ENCODE measurements around the gene GALNT2. TPM values are rescaled to one million over a fixed set of nuclear protein-coding genes. Genes with fewer than 3 reads are reported as not detected.

The GALNT2 gene
- total and polyA plus RNA-seq, 3 donors from 2014 or later: 63.0 to 135 (median 114) TPM

DNA sequence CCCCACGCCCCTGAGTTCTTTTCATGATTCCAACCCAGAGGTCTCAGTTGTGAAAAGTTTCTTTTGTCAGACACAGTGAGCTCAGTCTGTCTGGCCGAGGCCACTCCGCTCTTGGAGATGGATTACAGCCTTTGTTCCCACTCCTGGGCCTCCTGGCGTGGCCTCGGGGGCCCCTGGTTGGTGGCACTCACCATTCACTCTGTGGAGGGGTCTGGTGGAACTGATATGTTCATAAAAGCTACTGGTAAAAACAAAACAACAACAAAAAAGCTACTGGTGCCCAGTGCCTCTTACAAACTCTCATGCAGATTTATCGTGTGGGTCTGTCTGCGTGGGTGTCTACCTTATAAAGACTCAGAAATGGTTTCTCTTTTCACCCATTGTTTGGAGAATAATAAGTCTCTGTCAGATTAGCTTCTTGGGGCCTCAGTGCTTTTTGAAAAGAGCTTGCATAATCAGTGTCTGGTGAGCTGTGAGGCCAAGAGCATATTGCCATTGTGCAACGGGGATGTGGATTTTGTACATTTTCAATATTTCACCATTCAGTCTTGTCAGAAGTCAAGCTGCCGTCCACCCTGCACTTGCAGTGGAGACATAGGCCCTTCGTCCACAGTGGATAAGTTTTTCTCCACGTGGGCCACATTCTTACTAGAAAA, 86.7 kb downstream of the GALNT2 start:
- Histone ChIP-seq H3K4me1 (peaks cover 57% of the 10 kb centered on the region), H3K27ac (peak overlapping the region; percentile 46 to 56), H3K27me3 (no peaks in the 10 kb centered on the region), H3K9me3 (no peaks in the 10 kb centered on the region), H3K36me3 (ENCODE audit: low read depth, missing control alignments) (no peaks in the 10 kb centered on the region), H3K4me3 (no peak overlapping the region)
- WGBS, 2 donors: 71 to 74% methylated on average over 11 of the region's 11 CpGs
- intact Hi-C loops (cut with DNase I; ENCODE audit: low total_unique reads): no loop called here
- peak; percentile 55 for DNase-seq
- no peak for TF ChIP-seq POLR2A (IDR thresholded peaks at IDR 0.05)
- TF ChIP-seq, protein P1, sequence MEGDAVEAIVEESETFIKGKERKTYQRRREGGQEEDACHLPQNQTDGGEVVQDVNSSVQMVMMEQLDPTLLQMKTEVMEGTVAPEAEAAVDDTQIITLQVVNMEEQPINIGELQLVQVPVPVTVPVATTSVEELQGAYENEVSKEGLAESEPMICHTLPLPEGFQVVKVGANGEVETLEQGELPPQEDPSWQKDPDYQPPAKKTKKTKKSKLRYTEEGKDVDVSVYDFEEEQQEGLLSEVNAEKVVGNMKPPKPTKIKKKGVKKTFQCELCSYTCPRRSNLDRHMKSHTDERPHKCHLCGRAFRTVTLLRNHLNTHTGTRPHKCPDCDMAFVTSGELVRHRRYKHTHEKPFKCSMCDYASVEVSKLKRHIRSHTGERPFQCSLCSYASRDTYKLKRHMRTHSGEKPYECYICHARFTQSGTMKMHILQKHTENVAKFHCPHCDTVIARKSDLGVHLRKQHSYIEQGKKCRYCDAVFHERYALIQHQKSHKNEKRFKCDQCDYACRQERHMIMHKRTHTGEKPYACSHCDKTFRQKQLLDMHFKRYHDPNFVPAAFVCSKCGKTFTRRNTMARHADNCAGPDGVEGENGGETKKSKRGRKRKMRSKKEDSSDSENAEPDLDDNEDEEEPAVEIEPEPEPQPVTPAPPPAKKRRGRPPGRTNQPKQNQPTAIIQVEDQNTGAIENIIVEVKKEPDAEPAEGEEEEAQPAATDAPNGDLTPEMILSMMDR (IDR thresholded peaks at IDR 0.05): no peak

DNA sequence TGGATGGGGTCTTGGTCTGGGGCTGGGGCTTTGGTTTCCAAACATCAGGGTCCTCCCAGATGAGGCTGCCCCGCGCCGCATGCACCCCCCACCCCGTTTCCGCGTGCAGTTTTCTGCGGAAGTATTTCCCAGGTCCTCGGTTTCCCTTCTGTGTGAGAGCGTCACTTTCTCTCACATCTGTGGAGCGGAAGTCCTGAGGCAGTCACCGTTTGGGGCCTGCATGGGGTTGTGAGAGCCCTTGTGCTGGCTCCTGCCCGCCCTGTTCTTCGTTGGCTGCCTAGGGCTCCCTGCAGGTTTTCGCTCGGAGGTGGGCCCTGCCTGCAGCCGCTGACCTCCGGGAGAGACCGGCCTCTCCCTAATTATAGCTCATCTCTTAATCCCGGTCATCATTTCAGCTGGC, 88.0 kb downstream of the GALNT2 start:
- Histone ChIP-seq H3K36me3 (ENCODE audit: low read depth, missing control alignments) (no peaks in the 10 kb centered on the region), H3K4me1 (peaks cover 61% of the 10 kb centered on the region), H3K4me3 (no peak overlapping the region), H3K9me3 (no peaks in the 10 kb centered on the region), H3K27ac (peak overlapping the region; percentile 50 to 56), H3K27me3 (no peaks in the 10 kb centered on the region)
- no peak for DNase-seq
- WGBS, 2 donors: 72 to 78% methylated on average over 19 of the region's 19 CpGs
- TF ChIP-seq, protein P1 (IDR thresholded peaks at IDR 0.05): no peak
- no peak for TF ChIP-seq POLR2A (IDR thresholded peaks at IDR 0.05)
- intact Hi-C loops (cut with DNase I; ENCODE audit: low total_unique reads): no loop called here

DNA sequence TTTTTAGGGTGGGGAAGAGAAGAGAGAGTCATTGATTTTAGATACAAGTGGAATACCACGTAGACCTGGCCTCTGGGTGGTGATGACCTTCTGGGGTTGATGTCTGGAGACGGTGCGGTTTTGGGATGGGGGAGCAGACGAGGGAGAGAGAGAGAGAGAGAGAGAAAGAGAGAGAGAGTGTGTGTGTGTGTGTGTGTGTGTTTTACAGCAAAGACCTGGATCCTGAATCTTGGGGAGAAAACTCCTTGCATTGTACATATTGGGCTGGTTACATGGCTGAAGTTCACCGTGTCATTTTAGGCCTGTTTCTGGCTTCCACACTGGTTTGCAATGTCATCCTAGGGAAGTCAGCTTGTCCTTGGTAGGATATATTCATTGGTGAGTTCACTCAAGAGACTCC, 89.0 kb downstream of the GALNT2 start:
- intact Hi-C loops (cut with DNase I; ENCODE audit: low total_unique reads): no loop called here
- no peak for DNase-seq
- WGBS, 2 donors: 59 to 79% methylated on average over 4 of the region's 5 CpGs
- Histone ChIP-seq H3K9me3 (no peaks in the 10 kb centered on the region), H3K27ac (peak overlapping the region; percentile 50 to 56), H3K4me3 (no peak overlapping the region), H3K36me3 (ENCODE audit: low read depth, missing control alignments) (no peaks in the 10 kb centered on the region), H3K27me3 (no peaks in the 10 kb centered on the region), H3K4me1 (peaks cover 53% of the 10 kb centered on the region)
- TF ChIP-seq POLR2A (IDR thresholded peaks at IDR 0.05): no peak
- TF ChIP-seq, protein P1 (IDR thresholded peaks at IDR 0.05): no peak

DNA sequence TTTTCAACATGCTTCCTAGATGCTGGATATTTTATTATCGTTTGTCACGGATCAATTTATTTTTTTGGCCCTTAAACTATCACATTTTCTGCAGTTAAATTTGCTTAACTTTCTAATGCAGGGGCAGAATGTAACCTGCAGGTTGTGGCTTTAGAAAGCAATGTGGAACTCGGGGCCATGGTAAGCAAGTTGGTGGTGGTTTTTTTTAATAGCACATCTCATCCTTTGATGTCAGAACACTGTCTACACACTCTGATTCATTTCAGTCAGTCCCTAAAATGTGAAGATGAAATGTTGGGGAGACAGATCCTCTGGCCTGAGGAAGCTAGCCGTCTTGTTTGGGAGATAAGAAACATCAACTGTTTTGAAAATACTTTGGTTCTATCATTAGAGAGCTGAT, 89.5 kb downstream of the GALNT2 start:
- 81 to 90% methylated on average over 4 of the region's 4 CpGs for WGBS, 2 donors
- H3K4me1 ChIP-seq: peaks cover 53% of the 10 kb centered on the region

More for the DNA sequence above, 89.5 kb downstream of the GALNT2 start:
- TF ChIP-seq, protein P1 (IDR thresholded peaks at IDR 0.05): no peak
- no peak for TF ChIP-seq POLR2A (IDR thresholded peaks at IDR 0.05)
- no peak for DNase-seq
- H3K27me3 ChIP-seq: no peaks in the 10 kb centered on the region
- intact Hi-C loops (cut with DNase I; ENCODE audit: low total_unique reads): no loop called here
- H3K4me3 ChIP-seq: no peak overlapping the region
- no peak overlapping the region for H3K27ac ChIP-seq
- no peaks in the 10 kb centered on the region for H3K36me3 ChIP-seq (ENCODE audit: low read depth, missing control alignments)
- H3K9me3 ChIP-seq: no peaks in the 10 kb centered on the region
